NCI-H774 (cell line): ENCODE data around the gene RHO.

ENCODE experiments used
- DNase-seq: peaks from one replicate; lab custom pipeline; 2025; lab: John Stamatoyannopoulos, UW

The RHO gene

GRCh38 chr3:129560911-129561594, 32.6 kb downstream of the RHO start:
- DNase-seq = no peak

GRCh38 chr3:129561619-129562248, 33.3 kb downstream of the RHO start:
- DNase-seq = no peak

GRCh38 chr3:129562803-129563202, 34.4 kb downstream of the RHO start:
- DNase-seq = no peak

GRCh38 chr3:129563332-129563731, 34.9 kb downstream of the RHO start:
- DNase-seq = no peak

- no peak for DNase-seq
Observed at GRCh38 chr3:129563850-129564535, 35.6 kb downstream of the RHO start.

GRCh38 chr3:129564981-129565644, 36.7 kb downstream of the RHO start:
- DNase-seq = no peak

- DNase-seq = no peak
Observed at GRCh38 chr3:129565902-129566301, 37.5 kb downstream of the RHO start.

- no peak for DNase-seq
Observed at GRCh38 chr3:129567176-129567705, 38.8 kb downstream of the RHO start.

GRCh38 chr3:129567939-129568338, 39.5 kb downstream of the RHO start:
- DNase-seq = no peak

- no peak for DNase-seq
Observed at GRCh38 chr3:129569856-129570255, 41.4 kb downstream of the RHO start.

GRCh38 chr3:129571605-129572547, 43.4 kb downstream of the RHO start:
- no peak for DNase-seq

GRCh38 chr3:129572603-129573002, 44.2 kb downstream of the RHO start:
- DNase-seq = no peak

GRCh38 chr3:129573493-129573892, 45.1 kb downstream of the RHO start:
- DNase-seq = no peak

GRCh38 chr3:129574206-129574605, 45.8 kb downstream of the RHO start:
- no peak for DNase-seq

GRCh38 chr3:129575233-129575996, 47.0 kb downstream of the RHO start:
- DNase-seq = no peak

- DNase-seq = no peak
Observed at GRCh38 chr3:129575997-129576384, 47.6 kb downstream of the RHO start.

GRCh38 chr3:129576514-129577352, 48.3 kb downstream of the RHO start:
- peak; percentile 70 for DNase-seq

GRCh38 chr3:129577366-129577765, 48.9 kb downstream of the RHO start:
- DNase-seq = no peak

GRCh38 chr3:129577925-129578786, 49.7 kb downstream of the RHO start:
- DNase-seq = no peak
